ENCODE measurements around the gene CTSG.
A peak's percentile ranks its signal among the peaks of the same experiment; 100 is the strongest.
"Not testable (repeated sequence)": the region's sequence is repeated elsewhere in the genome, so short reads cannot be mapped to it uniquely, and the experiment has no call there.

Gene CTSG, protein sequence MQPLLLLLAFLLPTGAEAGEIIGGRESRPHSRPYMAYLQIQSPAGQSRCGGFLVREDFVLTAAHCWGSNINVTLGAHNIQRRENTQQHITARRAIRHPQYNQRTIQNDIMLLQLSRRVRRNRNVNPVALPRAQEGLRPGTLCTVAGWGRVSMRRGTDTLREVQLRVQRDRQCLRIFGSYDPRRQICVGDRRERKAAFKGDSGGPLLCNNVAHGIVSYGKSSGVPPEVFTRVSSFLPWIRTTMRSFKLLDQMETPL

DNA sequence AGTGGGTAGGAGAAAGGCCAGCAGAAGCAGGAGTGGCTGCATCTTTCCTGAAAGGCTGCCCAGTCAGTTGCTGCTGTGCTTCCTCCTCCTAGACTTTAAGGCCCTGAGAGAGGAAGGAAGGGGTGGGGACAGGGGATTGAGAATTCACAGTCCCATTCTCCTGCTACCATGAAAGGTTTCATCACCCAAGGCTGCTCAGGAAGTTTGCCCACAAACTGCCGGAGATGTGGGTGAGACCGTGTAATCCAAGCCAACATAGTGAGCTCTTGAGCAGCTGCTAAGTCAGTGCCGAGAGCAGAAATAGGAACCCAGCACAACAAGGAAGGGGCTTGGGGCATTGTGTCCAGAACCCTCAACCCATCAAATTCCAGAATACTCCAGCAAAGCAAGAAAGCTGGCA lies at the start of gene CTSG:
TSS of gene CTSG (minus strand) at position 69 of the 400 bp plus-strand sequence. CDS start at position 42, 27 bp downstream.
- DNase-seq, result no peak

DNA sequence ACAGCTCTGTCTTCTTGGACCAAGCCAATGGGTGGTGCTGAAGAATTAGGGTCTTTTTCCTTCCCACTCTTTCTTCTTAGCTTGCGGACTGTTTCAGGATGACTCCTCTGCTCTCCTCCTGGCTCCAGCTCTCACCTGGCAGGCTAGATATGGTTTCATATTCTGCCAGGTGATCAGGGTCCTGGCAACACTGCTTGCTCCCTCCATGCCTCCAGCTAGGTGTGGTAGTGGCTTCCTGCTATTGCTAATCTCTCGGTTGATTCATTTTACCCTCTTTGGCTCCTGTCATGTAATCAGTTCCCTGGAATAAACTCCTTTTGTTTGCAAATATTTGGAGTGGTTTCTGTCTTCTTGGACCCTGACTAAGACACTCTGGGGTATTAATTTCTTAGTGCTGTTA lies 37.7 kb upstream of the CTSG start:
- DNase-seq, result no peak

DNA sequence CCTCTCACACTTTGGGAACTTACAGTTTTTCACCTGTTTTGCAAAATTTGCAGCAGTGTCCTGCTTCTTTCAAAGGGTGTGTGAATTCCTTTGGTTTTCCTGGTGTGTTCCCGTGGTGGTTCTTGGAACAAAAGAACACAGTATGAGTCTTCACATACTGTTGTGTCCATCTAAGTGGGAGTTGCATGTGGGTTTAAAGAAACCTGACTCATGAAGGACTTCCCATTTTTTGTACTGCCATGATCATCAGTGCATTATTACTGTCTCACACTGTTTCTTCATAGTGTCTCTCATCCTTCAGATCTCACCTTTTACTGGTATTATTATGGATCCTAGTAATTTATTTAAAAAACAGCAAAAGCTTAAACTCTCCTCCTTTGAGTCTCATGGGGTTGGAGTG lies 37.2 kb upstream of the CTSG start:
- DNase-seq, result no peak

DNA sequence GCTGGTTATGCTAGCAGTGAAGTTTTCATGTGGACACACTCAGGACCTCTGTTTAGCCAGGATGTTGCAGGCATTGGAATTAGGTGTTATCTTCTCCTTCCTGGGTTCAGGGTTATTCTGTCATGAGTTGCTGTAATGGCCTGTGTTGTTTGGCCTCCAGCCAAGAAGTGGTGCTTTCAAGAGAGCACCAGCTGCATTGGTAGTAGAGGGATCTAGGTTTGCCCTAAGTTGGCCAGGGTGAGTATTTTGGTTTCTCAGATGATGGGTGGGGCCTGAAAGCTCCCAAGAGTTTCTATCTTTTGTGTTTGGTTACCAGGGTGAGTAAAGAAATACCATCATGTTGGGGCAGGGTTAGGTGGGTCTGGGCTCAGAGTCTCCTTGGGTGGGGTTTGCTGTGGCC lies 36.1 kb upstream of the CTSG start:
- DNase-seq, result no peak

DNA sequence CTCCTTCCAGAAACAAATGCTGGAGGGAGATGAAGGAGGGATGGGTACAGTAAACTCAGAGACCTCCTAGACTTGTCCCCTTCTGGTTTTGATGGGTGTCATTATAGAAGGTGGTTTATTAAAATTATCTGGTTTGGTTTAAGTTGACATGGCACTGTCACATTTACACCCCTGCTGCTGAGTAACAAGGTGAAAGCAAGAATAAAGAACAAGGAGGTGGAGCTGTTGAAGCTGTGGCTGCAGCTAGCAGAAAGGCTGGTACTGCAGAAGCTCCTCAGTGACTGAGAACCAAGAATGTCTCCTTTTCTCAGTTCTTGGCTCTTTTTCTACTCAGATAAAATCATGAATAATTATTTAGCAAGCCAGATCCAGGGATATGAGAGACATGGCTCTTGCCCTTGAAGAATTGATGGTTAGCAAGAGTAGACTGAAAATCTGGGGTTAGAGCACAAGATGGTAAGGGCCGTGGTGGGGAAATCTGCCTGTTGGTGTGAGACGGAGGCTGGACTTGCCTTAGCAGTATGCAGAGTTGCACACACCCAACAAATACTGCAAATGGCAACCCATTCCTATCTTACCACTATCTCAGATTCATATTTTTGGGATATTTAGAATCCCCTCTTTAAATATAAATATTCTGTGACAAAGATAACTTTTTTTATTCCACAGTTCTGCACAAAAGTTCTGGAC lies 33.8 kb upstream of the CTSG start, which contains the start of gene GZMH:
TSS of gene GZMH (minus strand) at position 31 of the 690 bp plus-strand sequence. CDS start 72 bp downstream, outside the sequence.
- DNase-seq, result no peak

DNA sequence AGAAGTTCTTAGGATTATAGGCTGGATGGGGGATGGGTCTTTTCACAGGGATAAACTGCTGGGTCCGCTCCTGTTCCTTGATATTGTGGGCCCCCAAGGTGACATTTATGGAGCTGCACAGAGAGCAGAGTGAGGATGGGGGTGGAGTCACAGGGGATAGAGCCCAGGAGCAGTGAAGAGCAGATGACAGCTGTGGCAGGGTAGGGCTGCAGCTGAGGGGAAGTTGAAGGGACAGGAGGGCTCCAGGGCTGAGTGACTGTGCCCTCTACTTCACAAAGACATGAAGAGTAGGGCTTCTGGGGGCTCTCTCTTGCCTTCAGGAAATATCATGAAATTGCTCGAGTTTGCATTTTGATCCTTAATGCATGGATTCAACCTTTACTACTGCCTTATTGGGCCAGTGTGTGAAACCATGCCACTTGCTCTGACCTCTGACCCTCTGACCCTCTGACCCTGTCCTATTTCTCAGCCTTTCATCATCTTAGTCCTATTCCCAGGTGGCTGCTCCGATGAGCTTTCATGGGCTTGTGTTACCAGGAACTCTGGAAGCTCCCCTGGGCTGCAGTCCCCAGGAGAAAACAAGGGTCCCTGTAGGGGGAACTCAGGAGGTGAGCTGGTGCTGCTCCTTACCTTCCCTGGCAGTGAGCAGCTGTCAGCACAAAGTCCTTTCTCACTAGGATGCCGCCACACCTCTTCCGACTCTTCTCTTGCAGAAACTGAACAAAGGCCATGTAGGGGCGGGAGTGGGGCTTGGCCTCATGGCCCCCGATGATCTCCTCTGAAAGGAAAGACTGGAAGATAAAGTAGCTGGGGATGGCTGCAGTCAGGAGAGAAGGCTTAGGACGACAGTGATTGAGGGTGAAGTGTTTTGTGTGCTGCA lies 31.8 kb upstream of the CTSG start:
- no peak for DNase-seq

DNA sequence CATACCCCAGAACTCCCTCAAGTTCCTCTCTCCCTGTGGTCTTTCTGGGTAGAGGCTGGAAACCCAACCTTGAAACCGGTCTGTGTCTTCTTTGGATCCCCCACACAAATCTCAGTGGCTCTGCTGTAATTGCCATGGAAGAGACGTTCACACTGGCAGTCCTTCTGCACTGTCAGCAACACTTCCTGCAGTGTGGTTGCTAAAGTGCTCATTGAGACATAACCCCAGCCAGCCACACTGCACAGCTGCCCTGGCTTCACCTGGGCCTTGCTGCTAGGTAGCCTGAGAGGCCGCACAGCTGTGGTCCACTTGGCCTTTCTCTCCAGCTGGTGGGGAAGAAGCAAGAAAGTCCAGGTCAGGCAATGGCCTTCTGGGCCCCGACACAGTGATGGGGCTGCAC lies 31.0 kb upstream of the CTSG start:
- DNase-seq, result no peak

DNA sequence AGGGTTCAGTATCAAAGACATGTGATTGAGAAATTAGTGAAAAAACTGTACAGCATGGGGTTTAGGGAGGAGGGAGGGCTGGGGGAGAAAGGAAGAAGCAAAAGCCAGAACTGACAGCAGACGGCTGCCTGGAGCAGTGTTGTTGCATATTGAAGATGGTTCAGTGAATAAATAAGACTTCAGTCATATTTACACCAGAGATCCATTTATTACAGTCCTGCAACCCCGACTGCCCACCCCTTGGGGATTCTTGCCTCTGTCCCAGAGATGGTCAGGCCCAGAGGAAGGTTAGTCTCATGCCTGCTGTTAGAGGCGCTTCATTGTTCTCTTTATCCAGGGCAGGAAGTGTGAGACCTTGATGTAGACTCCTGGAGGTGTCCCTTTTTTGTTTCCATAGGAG lies 30.2 kb upstream of the CTSG start:
- DNase-seq, result no peak

DNA sequence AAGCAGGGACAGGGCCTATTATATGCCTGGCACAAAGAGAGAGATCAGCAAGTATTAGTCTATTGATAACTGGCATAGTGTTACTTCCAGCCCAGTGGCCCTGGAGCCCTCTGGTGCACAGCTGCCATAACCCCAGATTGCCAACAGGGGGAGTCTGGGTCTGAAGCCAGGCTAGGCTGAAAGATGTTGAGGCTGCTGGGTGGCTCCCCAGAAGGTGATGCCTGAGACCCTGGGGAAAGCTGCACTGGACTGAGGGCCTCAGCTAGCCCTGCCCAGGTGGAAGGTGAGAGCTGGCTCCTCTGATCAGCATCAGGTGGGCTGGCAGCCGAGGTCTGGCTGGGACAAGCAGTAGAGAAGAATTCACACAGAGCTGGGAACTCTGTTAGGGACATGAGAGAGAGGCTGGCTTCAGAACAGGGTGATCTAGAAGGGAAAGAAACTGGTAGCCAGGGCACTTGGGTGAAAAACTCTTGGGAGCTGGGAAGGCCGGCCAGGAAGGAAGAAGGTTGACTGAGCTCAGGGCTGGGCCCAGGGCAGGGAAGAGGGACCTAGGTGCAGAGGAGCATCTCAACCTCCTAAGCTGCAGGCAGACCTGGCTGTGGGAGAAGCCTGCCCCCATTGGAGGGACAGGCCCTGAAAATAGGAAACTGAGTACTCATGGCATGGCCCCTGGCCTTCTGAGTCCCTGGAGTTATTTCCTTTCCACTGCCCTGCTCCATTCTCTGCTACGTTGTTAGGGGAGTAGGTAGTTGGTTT lies 29.6 kb upstream of the CTSG start:
- no peak for DNase-seq

DNA sequence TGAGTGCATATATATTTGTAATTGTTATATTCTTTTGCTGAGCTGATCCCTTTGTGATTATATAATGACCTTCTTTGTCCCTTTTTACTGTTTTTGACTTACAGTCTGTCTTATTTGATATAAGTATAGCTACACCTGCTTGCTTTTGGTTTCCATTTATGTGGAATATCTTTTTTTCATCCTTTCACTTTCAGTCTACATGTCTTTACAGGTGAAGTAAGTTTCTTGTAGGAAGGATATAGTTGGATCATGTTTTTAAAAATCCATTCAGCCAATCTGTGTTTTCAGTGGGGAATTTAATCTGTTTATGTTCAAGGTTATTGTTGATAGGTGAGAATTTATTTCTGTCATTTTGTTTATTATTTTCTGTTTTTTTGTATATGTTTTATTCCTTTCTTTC lies 21.4 kb upstream of the CTSG start:
- no peak for DNase-seq

DNA sequence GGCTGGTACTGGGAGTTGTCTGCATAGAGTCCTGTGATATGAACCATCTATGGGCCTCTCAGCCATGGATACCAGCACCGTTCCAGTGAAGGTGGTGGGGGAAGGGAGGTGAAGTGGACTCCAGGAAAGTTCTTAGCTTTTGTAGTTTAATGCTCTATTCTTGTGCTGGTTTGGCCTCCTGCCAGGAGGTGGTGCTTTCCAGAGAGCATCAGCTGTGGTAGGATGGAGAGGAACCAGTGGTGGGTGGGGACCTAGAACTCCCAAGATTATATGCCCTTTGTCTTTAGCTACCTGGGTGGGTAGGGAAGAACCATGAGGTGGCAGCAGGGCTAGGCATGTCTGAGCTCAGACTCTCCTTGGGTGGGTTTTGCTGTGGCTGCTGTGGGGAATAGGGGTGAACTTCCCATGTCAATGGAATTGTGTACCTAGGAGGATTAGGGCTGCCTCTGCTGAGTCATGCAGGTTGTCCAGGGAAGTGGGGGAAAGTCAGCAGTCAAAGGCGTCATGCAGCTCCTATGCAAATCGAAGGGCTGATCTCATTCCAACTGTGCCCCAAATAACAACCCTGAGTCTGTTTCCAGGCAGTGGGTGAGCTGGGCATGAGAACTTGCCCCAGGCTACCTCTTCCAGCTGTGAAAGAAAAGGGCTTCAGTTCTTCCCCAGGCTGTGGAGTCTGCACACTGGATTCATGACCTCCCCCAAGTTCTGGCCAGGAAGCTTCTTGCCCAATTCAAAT lies 19.2 kb upstream of the CTSG start:
- peak; percentile 88 for DNase-seq

DNA sequence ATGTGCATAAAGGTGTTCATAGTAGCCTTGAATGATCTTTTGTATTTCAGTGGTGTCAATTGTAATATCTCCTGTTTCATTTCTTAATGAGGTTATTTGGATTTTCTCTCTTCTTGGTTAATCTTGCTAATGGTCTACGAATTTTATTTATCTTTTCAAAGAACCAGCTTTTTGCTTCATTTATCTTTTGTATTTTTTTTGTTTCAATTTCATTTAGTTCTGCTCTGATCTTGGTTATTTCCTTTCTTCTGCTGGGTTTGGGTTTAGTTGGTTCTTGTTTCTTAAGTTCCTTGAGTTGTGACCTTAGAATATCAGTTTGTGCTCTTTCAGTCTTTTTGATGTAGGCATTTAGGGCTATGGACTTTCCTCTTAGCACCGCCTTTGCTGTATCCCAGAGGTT lies 15.0 kb upstream of the CTSG start:
- not testable (repeated sequence) for DNase-seq

DNA sequence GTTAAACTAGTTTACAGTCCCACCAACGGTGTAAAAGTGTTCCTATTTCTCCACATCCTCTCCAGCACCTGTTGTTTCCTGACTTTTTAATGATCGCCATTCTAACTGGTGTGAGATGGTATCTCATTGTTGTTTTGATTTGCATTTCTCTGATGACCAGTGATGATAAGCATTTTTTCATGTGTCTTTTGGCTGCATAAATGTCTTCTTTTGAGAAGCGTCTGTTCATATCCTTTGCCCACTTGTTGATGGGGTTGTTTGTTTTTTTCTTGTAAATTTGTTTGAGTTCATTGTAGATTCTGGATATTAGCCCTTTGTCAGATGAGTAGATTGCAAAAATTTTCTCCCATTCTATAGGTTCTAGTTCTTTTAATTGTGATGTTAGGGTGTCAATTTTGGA lies 8.4 kb upstream of the CTSG start:
- DNase-seq, result not testable (repeated sequence)

DNA sequence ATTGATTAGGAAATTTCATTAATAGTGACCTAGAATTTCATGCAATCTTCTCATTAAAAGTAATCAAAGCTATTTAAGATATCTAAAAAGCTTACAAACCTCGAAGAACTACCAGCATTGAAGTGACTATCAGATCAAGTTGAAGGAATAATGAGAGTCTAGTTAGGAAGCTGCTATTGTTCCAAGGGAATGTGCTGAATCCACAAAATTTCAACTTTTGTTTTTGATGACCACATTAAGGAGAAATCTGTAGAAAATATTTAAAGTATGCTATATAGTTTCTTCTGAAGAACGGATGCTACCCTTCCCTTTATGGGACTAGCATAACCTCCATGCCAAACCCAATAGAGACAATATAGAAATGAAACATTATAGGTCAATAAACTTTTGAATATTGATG lies 2.5 kb upstream of the CTSG start:
- DNase-seq, result no peak

DNA sequence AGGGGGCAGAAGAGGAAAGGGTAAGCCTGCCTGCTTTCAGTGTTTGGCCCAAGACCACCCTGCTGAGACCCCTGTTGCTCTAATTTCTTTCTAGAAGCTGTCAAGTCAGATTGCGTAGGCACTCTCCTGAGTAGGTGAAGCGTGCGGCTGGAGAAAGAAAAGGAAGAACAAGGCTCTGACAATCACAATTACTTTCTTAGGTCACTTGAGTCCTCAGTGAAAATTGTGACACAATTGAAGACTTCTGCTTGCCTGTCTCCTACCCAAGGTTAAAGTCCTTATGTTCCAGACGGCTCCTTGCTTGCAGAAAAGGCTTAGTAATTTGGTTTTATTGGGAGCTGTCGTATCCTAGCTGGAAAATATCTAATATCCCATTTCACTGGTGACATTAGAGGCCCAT lies 721 bp upstream of the CTSG start:
- DNase-seq, result no peak

DNA sequence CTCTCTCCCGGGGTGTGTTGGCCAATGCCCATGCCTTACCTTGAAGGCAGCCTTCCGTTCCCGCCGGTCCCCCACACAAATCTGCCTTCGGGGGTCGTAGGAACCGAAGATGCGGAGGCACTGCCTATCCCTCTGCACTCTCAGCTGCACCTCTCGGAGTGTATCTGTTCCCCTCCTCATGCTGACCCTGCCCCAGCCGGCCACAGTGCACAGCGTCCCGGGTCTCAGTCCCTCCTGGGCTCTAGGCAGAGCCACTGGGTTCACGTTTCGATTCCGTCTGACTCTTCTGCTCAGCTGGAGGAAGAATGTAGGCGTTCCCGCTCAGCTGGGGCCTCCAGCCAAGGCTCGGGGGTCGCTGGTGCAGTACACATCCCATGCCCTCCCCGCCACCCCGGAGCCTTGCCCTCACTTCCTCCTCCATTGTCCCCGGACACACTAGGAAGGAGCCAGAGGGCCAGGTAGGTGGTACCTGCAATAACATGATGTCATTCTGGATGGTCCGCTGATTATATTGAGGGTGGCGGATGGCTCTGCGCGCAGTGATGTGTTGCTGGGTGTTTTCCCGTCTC lies 1.8 kb downstream of the CTSG start:
- DNase-seq, result no peak

DNA sequence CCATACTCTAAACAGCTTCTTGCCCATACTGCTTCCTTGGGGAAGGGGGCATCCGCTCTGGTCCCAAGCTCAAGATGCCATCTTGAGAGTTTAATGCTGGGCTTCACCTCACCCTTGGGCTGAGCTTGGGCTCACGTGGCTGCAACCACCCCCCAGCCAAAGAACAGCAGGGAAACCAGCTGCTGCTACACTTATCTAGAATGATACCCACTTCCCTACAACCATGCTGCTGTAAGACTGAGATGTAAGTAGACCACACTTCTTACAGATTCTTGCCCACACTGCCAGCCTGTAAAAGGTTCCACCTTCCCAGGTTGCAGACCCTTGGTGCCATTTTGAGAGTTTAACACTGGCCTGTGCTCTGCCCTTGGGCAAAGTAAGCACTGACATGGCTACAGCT lies 9.7 kb downstream of the CTSG start:
- DNase-seq, result no peak

DNA sequence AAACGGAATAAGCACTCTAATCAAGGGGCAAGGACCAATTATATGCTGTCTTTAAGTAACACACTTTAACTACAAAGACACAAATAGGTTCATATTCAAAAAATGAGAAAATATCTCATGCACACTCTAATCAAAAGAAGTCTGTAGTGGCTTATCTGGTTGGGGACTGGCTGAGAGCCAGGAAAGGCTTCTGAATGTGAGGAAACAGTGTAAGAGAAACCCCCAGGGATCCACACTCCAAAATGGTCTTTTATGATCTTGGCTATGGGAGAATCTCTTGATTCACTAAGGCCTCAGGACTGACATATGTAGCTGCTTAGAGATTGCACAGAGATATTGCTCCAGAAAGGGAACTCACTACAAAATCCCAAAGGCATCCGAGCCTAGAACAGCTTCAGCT lies 10.3 kb downstream of the CTSG start:
- DNase-seq, result no peak

DNA sequence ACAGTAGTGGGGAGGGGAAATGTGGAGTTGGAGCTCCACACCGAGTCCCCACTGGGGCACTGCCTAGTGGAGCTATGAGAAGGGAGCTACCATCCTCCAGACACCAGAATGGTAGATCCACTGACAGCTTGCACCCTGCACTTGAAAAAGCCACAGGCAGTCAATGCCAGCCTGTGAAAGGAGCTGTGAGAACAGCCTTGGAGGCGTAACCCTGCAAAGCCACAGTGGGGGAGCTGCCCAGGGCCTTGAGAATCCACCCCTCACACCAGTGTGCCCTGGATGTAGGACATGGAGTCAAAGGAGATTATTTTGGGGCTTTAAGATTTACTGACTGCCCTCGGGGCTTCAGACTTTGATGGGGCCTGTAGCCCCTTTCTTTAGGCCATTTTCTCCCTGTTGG lies 12.5 kb downstream of the CTSG start:
- DNase-seq, result no peak

DNA sequence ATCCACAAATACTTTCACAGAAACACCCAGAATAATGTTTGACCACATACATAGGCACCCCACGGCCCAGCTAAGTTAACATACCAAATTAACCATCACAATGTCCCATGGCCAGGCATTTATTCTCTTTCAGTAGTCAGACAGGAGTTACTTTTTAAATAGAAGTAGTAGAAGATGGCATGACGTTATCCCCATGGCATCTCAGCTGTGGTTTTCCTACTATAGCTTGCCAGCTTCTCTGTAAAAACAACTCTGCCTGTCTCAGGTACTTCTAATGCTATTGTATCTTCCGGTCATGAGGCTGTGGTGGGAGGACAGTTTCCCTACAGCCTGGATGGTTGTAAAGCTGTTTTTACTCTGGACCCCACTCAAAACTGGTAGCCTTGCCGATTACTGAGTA lies 19.3 kb downstream of the CTSG start:
- DNase-seq, result no peak

DNA sequence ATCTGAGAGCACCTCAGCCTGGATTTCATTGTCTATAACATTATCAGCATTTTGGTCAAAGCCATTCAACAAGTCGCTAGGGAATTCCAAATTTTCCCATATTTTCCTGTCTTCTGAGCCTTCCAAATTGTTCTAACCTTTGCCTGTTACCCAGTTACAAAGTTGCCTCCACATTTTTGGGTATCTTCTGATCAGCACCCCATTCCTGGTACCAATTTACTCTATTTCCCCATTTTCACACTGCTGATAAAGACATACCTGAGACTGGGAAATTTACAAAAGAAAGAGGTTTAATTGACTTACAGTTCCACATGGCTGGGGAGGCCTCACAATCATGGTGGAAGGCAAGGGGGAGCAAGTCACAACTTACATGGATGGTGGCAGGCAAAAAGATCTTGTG lies 27.0 kb downstream of the CTSG start:
- DNase-seq, result not testable (repeated sequence)
